ENCODE results near the gene RCSD1. TPM values are rescaled to one million over a fixed set of nuclear protein-coding genes. Genes with fewer than 3 reads are reported as not detected.

RCSD1 gene, protein sequence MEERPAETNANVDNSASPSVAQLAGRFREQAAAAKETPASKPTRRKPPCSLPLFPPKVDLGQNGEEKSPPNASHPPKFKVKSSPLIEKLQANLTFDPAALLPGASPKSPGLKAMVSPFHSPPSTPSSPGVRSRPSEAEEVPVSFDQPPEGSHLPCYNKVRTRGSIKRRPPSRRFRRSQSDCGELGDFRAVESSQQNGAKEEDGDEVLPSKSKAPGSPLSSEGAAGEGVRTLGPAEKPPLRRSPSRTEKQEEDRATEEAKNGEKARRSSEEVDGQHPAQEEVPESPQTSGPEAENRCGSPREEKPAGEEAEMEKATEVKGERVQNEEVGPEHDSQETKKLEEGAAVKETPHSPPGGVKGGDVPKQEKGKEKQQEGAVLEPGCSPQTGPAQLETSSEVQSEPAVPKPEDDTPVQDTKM
- total RNA-seq, result 1 to 10 TPM; 4.7 to 5.6 TPM

DNA sequence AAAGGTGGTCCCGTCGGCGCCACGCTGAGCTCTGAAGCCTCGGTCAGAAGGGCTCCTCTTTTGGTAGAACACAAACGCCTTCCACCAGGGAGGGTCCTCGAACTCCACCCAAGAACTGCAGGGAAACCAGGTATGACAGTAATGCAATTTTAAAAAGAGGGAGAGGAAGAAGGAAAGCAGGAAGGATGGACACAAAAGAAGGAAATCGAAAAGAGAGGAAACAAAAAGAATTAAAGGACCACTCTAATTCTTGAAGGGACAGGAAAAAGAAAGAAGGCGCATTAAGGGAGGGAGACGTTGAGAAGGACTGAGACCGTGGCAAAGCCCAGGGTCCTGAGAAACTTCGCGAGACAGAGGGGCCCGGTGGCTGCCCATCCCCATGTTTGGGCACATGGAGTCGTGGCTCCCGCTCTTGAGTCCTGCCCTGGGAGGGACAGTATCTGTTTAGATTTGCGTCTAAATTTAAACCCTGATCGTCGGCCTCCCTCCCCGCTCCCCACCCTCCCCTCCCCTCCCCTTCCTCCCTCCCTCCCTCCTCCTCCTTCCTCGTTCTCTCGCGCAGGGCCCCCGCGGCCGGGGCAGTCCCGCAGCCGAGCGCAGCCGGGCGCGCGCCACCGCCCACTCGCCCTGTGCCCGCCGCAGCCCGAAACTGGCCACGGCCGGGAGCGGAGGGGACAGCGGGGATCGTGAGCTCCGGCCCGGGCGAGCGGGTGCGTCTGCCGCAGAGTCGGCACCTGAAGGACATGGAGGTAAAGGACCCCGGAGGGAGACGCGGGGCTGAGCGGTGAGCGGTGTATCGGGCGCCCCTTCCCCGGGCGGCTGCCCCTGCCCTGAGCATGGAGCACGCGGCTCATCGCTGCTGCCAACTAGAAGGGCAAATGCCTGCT is at the start of gene RCSD1:
Gene RCSD1 (plus strand): TSS at position 552 of the 887 bp plus-strand sequence. CDS start 192 bp downstream, at position 744.
- H3K4me3 ChIP-seq, result no peak within 1 kb of the TSS
- H3K27ac ChIP-seq, result peak within 1 kb of the TSS in 2 of 4 donors; percentile 38 to 63
- peak; percentile 64 for ATAC-seq
- intact Hi-C loops (cut with DNase I), result no loop called here
- peaks cover 4% of the 10 kb centered on the region for H3K4me1 ChIP-seq
- H3K27me3 ChIP-seq, result no peaks in the 10 kb centered on the region
- H3K36me3 ChIP-seq (replicated peaks in 1 of 2; ENCODE audit: insufficient read depth in 1 of 2, low read depth in 2 of 2), result no peaks in the 10 kb centered on the region
- DNase-seq, result peak in 1 of 4 donors; percentile 9
- TF ChIP-seq, protein P1, sequence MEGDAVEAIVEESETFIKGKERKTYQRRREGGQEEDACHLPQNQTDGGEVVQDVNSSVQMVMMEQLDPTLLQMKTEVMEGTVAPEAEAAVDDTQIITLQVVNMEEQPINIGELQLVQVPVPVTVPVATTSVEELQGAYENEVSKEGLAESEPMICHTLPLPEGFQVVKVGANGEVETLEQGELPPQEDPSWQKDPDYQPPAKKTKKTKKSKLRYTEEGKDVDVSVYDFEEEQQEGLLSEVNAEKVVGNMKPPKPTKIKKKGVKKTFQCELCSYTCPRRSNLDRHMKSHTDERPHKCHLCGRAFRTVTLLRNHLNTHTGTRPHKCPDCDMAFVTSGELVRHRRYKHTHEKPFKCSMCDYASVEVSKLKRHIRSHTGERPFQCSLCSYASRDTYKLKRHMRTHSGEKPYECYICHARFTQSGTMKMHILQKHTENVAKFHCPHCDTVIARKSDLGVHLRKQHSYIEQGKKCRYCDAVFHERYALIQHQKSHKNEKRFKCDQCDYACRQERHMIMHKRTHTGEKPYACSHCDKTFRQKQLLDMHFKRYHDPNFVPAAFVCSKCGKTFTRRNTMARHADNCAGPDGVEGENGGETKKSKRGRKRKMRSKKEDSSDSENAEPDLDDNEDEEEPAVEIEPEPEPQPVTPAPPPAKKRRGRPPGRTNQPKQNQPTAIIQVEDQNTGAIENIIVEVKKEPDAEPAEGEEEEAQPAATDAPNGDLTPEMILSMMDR (IDR thresholded peaks at IDR 0.05), result no peak
- no peak for TF ChIP-seq POLR2A (IDR thresholded peaks at IDR 0.05)
- no peaks in the 10 kb centered on the region for H3K9me3 ChIP-seq
- 11 to 33% methylated on average over 18 to 29 of the region's 62 CpGs for WGBS, 2 donors

DNA sequence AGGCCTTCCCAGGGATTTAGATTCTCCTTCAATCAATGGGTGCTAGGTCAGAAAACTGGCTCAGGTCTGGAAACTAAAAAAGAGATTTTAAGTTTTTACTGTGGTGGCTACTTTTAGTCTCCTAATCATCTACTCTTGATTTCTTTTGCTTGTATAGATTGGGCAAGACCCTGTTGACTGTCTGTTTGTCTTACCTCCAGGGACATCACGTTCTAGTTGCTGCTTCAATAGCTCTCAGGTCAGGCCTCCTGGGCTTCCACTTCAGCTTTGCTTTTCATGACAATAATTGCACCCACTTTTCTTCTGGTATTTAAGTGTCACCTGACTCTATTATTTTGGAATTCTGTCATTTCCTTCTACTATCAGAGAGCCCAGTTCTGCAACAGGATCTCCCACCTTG is 48.0 kb upstream of the RCSD1 start:
- no peaks in the 10 kb centered on the region for H3K9me3 ChIP-seq
- no peak overlapping the region for H3K4me3 ChIP-seq
- H3K4me1 ChIP-seq, result no peaks in the 10 kb centered on the region
- H3K36me3 ChIP-seq (replicated peaks in 1 of 2; ENCODE audit: insufficient read depth in 1 of 2, low read depth in 2 of 2), result no peaks in the 10 kb centered on the region
- intact Hi-C loops (cut with DNase I), result no loop called here
- H3K27me3 ChIP-seq, result no peaks in the 10 kb centered on the region
- DNase-seq (no peak), ATAC-seq (no peak)
- TF ChIP-seq, protein P1 (IDR thresholded peaks at IDR 0.05), result no peak
- H3K27ac ChIP-seq, result no peak overlapping the region
- 69 to 90% methylated on average over 1 of the region's 1 CpG for WGBS, 2 donors

DNA sequence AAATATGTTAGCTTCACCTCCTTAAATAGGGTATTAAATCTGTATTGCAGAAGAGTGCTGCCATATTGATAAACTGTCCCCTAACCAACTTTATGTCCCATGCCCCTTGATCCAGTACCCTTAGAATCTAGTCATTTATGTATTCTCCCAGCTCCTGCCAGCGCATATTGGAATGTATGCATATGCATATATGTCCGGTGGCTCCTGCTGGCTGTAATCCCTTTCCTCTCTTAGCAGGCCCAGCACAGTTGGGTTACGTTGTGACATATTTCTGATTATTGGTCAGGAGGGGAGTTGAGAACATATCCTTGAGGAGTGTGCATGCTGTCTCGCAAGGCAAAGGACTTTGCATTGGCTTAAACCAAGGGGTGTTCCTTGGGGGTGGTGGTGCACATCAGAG is 47.3 kb upstream of the RCSD1 start:
- intact Hi-C loops (cut with DNase I), result no loop called here

DNA sequence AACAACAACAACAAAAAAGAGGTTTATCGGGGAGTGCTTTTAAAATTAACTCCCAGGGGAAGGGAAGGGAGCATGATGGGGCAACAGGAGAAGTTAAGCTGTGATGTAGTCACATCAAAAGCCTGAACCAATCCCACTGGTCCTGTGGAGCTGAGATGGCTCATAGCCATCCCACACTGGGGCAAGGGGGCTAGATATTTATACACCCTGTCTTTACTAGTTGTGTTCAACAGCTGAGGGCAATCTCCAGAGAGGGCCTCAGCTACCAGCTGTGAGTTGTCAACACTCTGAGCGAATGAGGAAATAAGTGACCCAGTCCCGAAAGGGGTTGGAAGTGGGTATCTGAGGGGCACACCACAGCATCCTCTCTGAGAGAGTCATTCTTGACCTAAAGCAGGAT is 45.5 kb upstream of the RCSD1 start:
- no peak overlapping the region for H3K27ac ChIP-seq
- no peak for TF ChIP-seq POLR2A (IDR thresholded peaks at IDR 0.05)
- TF ChIP-seq, protein P1 (IDR thresholded peaks at IDR 0.05), result no peak
- no peak for ATAC-seq
- no peak overlapping the region for H3K4me3 ChIP-seq
- no peaks in the 10 kb centered on the region for H3K36me3 ChIP-seq (replicated peaks in 1 of 2; ENCODE audit: insufficient read depth in 1 of 2, low read depth in 2 of 2)
- WGBS, 2 donors, result 76 to 79% methylated on average over 3 of the region's 3 CpGs
- DNase-seq, result no peak
- no peaks in the 10 kb centered on the region for H3K9me3 ChIP-seq
- intact Hi-C loops (cut with DNase I), result no loop called here
- no peaks in the 10 kb centered on the region for H3K4me1 ChIP-seq
- H3K27me3 ChIP-seq, result no peaks in the 10 kb centered on the region

More for the DNA sequence above, 47.3 kb upstream of the RCSD1 start:
- Histone ChIP-seq H3K27ac (no peak overlapping the region), H3K4me3 (no peak overlapping the region), H3K27me3 (no peaks in the 10 kb centered on the region), H3K36me3 (replicated peaks in 1 of 2; ENCODE audit: insufficient read depth in 1 of 2, low read depth in 2 of 2) (no peaks in the 10 kb centered on the region), H3K4me1 (no peaks in the 10 kb centered on the region), H3K9me3 (no peaks in the 10 kb centered on the region)
- no peak for TF ChIP-seq POLR2A (IDR thresholded peaks at IDR 0.05)
- TF ChIP-seq, protein P1 (IDR thresholded peaks at IDR 0.05), result no peak
- no peak for ATAC-seq
- 97 to 100% methylated on average over 4 of the region's 4 CpGs for WGBS, 2 donors
- no peak for DNase-seq
